Stimulated activated naive CD8-positive, alpha-beta T cell treated with anti-CD3 and anti-CD28 coated beads, Interleukin-15, Interleukin-2, amounts not matched to agents 100 ng/mL and 50 ng/mL, for 24 hours (primary cell): ENCODE data around the gene TREML2.
"Not testable (repeated sequence)": the region's sequence is repeated elsewhere in the genome, so short reads cannot be mapped to it uniquely, and the experiment has no call there.

Experiments
- H3K27ac Mint-ChIP-seq: one replicate; pipeline ENCODE4 v1.8.0; 2021; ENCODE audit warnings: mild to moderate bottlenecking, mixed read lengths
- H3K27me3 Mint-ChIP-seq: one replicate; pipeline ENCODE4 v1.8.0; 2021; ENCODE audit warnings: mixed read lengths
- H3K36me3 Mint-ChIP-seq: one replicate; pipeline ENCODE4 v1.8.0; 2021; ENCODE audit warnings: low read depth, mixed read lengths
- H3K4me1 Mint-ChIP-seq: one replicate; pipeline ENCODE4 v1.8.0; 2021; ENCODE audit warnings: low read depth, mixed read lengths
- H3K4me3 Mint-ChIP-seq: one replicate; pipeline ENCODE4 v1.8.0; 2021; ENCODE audit warnings: mild to moderate bottlenecking, mixed read lengths
- H3K9me3 Mint-ChIP-seq: one replicate; pipeline ENCODE4 v1.8.0; 2021; ENCODE audit warnings: mixed read lengths

Gene TREML2, protein sequence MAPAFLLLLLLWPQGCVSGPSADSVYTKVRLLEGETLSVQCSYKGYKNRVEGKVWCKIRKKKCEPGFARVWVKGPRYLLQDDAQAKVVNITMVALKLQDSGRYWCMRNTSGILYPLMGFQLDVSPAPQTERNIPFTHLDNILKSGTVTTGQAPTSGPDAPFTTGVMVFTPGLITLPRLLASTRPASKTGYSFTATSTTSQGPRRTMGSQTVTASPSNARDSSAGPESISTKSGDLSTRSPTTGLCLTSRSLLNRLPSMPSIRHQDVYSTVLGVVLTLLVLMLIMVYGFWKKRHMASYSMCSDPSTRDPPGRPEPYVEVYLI

DNA sequence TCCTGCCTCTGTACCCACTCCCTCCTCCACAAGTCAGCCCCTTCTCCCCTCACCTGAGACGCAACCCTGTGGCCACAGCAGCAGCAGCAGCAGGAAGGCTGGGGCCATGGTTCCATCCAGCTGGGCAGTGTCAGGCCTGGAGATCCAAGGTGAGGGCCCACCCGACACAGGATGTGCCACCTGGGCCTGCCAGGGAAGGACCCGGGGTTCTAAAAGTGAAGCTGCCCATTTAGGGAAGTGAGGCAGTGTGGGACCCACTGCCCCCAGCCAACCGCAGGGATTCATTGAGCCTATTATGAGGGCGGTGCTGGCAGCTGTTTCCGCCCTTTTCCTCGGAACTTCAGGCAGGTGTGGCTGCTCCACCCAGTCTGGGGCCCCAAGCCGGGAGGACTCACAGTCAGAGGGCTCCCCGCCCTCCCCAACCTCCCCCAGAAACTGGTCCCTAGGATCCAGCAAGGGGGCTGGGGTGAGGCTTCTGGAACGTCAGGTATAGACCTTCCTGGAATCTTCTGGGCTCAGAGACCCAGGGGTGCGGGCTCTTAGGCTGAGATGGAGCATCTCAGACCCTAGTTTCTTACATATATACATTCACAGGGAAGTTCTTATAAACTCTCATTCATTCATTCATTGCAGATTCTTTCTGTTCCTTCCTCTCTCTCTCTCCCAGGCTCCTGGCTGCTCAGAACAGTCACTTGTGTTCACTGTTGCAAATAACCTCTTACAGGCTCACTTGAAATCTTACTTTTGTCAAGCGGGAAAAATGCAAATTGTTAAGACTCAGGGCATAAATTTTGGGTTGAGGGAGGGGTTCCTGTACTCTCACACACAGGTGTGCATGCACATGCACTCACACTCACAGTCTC is at the start of gene TREML2:
Gene TREML2, minus strand, starts transcription at position 249 of the 863 bp plus-strand sequence. Its CDS starts 141 bp downstream, at position 108.
- no peaks in the 10 kb centered on the region for H3K36me3 Mint-ChIP-seq
- H3K27me3 Mint-ChIP-seq: no peaks in the 10 kb centered on the region
- no peaks in the 10 kb centered on the region for H3K9me3 Mint-ChIP-seq
- peak within 1 kb of the TSS; percentile 59 for H3K4me3 Mint-ChIP-seq
- peaks cover 53% of the 10 kb centered on the region for H3K4me1 Mint-ChIP-seq
- H3K27ac Mint-ChIP-seq: peak within 1 kb of the TSS; percentile 89

DNA sequence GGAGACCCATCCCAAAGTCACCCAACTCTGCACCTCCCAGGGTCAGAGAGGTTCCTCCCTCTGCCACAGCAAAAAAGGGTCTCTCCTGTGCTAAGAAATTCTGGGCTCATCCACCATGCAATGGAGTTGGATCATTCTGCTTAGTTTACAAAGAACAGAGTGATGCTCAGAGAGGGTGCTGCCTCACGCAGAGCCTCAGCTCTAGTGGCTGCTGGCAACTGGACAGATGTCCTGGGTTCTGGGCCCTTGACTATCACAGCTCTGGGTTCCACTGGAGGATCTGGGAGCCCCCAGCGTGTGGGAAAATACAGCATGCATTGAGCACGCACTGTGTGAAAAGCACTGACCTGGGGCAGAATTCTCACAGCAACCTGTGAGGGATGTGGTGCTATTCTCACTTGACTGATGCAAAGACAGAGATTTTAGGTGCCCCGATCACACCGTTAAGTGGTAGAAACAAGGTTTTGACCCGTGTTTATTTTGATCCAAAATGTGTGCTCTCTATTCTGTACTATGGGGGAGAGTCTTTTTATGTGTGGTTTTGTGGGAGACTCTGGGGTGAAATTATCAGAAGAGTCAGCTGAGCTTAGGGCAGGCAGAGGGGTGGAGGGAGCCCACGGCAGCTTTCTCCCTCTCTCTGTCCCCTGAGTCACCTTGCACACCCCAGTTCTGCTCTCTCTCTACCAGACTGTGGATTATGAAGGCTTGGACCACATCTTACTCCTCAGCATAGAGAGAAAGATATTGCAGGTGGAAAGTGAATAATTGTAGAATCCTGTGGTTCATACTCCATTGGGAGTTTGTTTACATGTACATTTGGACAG is 47.1 kb upstream of the TREML2 start:
- Mint-ChIP-seq H3K27ac (no peak overlapping the region), H3K27me3 (peaks cover 5% of the 10 kb centered on the region), H3K9me3 (no peaks in the 10 kb centered on the region), H3K36me3 (no peaks in the 10 kb centered on the region), H3K4me1 (peaks cover 12% of the 10 kb centered on the region), H3K4me3 (no peak overlapping the region)

DNA sequence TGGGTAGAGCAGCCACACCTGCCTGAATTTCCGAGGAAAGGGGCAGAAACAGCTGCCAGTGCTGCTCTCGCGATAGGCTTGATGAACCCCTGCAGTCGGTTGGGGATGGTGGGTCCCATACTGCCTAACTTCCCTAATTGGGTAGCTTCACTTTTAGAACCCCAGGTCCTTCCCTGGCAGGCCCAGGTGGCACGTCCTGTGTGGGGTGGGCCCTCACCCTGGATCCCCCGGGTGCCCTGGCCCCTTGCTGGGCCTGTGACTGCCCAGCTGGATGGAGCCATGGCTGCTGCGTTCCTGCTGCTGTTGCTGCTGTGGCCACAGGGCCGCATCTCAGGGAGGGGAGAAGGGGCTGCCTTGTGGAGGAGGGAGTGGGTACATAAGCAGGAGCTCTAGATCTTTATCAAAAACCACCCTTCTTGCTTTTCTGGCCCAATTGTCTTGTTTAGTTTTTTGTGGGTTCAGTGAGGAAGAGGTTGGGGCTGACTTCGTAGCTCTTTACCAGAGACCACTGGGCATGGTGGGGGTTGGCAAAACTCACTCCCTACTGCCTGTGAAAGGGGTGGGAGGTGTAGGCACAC is 46.4 kb upstream of the TREML2 start:
- peaks cover 12% of the 10 kb centered on the region for H3K4me1 Mint-ChIP-seq
- H3K4me3 Mint-ChIP-seq: no peak overlapping the region
- no peaks in the 10 kb centered on the region for H3K36me3 Mint-ChIP-seq
- no peak overlapping the region for H3K27ac Mint-ChIP-seq
- H3K9me3 Mint-ChIP-seq: no peaks in the 10 kb centered on the region
- peaks cover 2% of the 10 kb centered on the region for H3K27me3 Mint-ChIP-seq

DNA sequence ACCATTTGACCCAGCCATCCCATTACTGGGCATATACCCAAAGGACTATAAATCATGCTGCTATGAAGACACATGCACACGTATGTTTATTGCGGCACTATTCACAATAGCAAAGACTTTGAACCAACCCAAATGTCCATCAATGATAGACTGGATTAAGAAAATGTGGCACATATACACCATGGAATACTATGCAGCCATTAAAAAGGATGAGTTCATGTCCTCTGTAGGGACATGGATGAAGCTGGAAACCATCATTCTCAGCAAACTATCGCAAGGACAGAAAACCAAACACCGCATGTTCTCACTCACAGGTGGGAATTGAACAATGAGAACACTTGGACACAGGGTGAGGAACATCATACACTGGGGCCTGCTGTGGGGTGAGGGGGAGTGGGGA is 45.6 kb upstream of the TREML2 start:
- not testable (repeated sequence) for H3K36me3 Mint-ChIP-seq, H3K4me3 Mint-ChIP-seq, H3K9me3 Mint-ChIP-seq, H3K27me3 Mint-ChIP-seq, H3K27ac Mint-ChIP-seq
- peaks cover 12% of the 10 kb centered on the region for H3K4me1 Mint-ChIP-seq

DNA sequence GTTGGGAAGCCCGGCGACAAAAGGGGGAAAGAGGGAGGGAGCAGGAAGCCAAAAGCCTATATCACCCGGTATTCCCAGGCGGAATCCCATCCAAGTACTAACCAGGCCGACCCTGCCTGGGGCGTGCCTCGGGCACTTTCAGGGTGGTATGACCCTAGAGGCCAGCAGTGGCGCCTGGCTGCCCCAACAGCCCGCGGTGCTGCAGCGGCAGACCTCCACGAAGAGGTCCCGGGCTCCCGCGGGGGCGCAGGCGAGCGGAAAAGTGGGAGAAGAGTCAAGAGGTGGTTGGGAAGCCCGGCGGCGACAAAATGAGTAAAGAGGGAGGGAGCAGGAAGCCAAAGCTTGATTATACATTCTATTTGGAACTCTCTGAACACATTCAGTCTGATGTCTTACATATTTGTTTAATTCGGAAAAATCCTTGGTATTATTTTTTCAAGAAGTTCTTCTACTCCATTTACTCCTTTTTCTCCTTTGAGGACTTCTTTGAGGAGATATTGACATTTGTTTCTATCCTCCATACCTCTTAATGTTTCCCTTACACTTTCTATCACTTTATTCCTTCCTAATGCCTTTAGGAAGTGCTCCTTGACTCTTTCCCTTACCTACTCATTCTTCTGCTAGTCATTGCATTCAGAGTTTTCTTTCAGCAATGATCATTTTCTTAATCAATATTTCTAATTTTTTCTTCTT is 38.7 kb upstream of the TREML2 start:
- H3K36me3 Mint-ChIP-seq: no peaks in the 10 kb centered on the region
- no peak overlapping the region for H3K27ac Mint-ChIP-seq
- H3K27me3 Mint-ChIP-seq: peaks cover 24% of the 10 kb centered on the region

DNA sequence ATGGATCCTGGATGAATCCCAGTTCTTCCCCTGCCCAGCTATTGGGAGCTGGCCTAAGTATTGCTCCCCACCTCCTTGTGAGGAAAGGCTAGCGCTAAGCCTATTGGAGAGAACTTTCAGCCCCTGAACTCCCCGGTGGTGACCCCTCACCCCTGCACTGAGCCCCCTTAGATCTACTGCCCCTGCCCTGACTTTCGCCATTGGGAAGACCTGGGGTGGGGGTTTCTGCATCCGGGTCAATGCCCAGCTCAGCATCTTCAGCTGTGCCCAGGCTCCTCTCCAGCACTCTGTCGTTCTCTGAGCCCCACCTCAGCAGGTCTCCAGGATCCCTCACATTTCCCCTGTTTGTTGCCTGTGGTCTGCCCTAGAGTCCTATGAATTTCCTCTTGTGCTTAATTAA is 36.2 kb upstream of the TREML2 start:
- H3K27ac Mint-ChIP-seq: no peak overlapping the region
- no peaks in the 10 kb centered on the region for H3K4me1 Mint-ChIP-seq
- H3K27me3 Mint-ChIP-seq: peaks cover 24% of the 10 kb centered on the region
- no peaks in the 10 kb centered on the region for H3K9me3 Mint-ChIP-seq
- no peak overlapping the region for H3K4me3 Mint-ChIP-seq
- H3K36me3 Mint-ChIP-seq: no peaks in the 10 kb centered on the region

More for the DNA sequence above, 38.7 kb upstream of the TREML2 start:
- H3K9me3 Mint-ChIP-seq: no peaks in the 10 kb centered on the region
- no peak overlapping the region for H3K4me3 Mint-ChIP-seq
- H3K4me1 Mint-ChIP-seq: no peaks in the 10 kb centered on the region

DNA sequence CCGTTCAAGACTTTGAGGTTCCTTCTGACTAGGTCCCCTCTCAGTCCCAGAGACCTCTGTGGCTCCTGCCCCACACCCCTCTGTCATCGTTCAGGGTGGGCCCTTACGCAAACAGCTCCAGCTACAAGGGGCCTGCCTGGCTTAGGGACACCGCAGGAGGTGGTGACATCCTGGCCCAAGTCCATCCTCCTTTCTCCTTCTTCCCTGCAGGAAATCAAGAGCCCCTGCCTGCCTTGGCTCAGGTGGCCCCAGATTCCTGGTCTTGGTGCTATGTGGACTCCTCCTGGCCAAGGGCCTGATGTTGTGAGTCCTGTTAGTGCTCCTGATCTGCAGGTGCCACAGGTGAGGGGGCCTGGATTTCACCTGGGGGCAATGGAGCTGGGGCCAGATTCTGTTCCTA is 35.3 kb upstream of the TREML2 start:
- no peaks in the 10 kb centered on the region for H3K36me3 Mint-ChIP-seq
- no peak overlapping the region for H3K27ac Mint-ChIP-seq
- H3K27me3 Mint-ChIP-seq: peaks cover 24% of the 10 kb centered on the region
- H3K4me1 Mint-ChIP-seq: no peaks in the 10 kb centered on the region
- no peaks in the 10 kb centered on the region for H3K9me3 Mint-ChIP-seq
- H3K4me3 Mint-ChIP-seq: no peak overlapping the region

DNA sequence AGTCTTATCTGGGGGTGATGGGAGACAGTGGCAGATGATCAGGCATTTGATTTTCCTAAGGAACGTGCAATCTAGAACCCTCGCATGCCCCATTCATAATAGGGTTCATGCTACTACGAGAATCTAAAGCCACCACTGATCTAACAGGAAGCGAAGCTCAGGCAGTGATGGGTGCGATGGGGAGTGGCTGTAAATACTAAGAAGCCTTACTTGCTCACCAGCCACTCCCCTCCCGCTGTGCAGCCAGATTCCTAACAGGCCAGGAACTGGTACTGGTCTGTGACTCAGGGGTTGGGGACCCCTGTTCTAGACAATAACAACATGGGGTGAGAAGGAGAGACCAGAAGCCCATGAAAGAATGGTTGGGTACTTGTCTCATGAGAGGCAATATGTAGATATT is 31.7 kb upstream of the TREML2 start:
- Mint-ChIP-seq H3K9me3 (no peaks in the 10 kb centered on the region), H3K36me3 (no peaks in the 10 kb centered on the region), H3K27me3 (peaks cover 6% of the 10 kb centered on the region), H3K27ac (no peak overlapping the region), H3K4me1 (no peaks in the 10 kb centered on the region), H3K4me3 (no peak overlapping the region)

DNA sequence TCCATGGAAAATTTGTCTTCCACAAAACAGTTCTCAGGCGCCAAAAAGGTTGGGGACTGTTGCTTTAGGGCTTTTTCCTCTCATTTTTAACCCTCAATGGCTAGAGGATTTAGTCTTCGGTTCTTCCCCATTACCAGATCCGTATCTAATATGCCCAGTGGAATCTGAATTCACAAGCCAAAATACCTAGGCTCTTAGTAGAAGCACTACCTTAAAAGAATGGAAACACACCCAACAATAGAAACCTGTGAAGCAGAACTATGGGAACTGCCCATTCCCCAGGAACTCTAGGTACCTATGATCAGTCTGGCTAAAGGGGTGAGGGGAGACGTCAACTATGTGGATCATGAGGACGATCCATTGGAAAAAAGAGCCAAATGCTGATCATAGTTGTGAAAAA is 30.3 kb upstream of the TREML2 start:
- no peaks in the 10 kb centered on the region for H3K27me3 Mint-ChIP-seq
- H3K4me1 Mint-ChIP-seq: no peaks in the 10 kb centered on the region
- no peaks in the 10 kb centered on the region for H3K9me3 Mint-ChIP-seq
- H3K4me3 Mint-ChIP-seq: no peak overlapping the region
- H3K27ac Mint-ChIP-seq: no peak overlapping the region
- H3K36me3 Mint-ChIP-seq: no peaks in the 10 kb centered on the region

DNA sequence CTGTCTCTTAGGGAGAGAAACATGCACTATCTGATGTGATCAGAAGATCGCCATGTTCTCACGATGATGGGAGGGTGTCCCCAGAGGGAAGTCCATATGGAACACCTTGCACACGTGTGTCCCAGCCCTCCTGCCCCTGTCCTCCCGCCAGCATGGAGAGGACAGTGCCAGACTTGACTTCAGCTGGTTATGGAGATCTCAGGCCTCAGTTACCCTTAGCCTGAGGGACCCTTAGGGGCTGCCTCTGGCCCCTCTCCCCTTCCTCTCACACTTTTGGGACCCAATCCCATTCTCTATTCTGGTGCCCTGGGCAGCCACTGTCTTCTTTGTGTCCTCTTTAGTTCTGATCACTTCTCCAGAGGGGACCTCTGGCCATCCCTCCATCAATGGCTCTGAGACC is 28.8 kb upstream of the TREML2 start:
- no peaks in the 10 kb centered on the region for H3K27me3 Mint-ChIP-seq
- no peaks in the 10 kb centered on the region for H3K36me3 Mint-ChIP-seq
- H3K4me3 Mint-ChIP-seq: no peak overlapping the region
- H3K9me3 Mint-ChIP-seq: no peaks in the 10 kb centered on the region
- H3K4me1 Mint-ChIP-seq: no peaks in the 10 kb centered on the region
- no peak overlapping the region for H3K27ac Mint-ChIP-seq

DNA sequence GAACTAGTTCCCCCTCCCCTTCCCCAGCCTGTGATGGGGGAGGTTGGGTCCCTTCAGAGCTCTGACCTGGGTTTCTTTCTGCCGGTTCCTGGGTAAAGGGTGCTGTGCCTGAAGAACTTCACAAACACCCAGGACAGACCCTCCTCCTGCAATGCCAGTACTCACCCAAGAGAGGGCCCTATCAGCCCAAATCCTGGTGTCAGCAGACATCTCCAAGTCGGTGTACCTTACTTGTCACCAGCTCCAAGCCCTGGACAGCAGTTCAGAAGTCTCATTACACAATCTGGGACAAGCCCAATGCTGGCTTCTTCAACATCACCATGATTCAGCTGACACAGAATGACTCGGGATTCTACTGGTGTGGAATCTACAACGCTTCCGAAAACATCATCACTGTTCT is 27.7 kb upstream of the TREML2 start:
- Mint-ChIP-seq H3K4me3 (no peak overlapping the region), H3K36me3 (no peaks in the 10 kb centered on the region), H3K9me3 (no peaks in the 10 kb centered on the region), H3K4me1 (no peaks in the 10 kb centered on the region), H3K27ac (no peak overlapping the region), H3K27me3 (no peaks in the 10 kb centered on the region)

DNA sequence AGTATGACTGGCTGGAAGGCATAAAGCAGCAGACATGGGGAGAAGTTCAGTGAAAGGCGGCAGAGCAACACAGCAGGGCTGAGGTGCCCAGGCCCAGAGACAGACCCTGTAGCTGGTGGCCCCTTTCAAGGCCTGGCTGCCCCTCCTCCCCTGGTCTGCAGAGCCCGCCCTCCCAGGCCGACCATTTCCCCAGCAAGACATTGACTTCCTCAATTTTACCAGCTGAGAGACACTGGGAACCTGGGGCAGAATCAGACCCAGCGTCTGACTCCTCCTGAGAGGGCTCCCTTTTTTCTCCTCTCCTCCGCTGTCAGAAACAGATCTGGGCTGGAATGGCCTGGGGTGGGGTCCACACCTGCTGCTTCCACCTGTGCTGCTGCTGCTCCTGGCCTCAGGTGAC is 27.1 kb upstream of the TREML2 start, which contains the start of gene TREML4:
Gene TREML4, plus strand, starts transcription at position 254 of the 400 bp plus-strand sequence. Its CDS starts 79 bp downstream, at position 333.
- Mint-ChIP-seq H3K27ac (peak within 1 kb of the TSS; percentile 2), H3K36me3 (no peaks in the 10 kb centered on the region), H3K9me3 (no peaks in the 10 kb centered on the region), H3K27me3 (no peaks in the 10 kb centered on the region), H3K4me3 (no peak within 1 kb of the TSS), H3K4me1 (no peaks in the 10 kb centered on the region)

DNA sequence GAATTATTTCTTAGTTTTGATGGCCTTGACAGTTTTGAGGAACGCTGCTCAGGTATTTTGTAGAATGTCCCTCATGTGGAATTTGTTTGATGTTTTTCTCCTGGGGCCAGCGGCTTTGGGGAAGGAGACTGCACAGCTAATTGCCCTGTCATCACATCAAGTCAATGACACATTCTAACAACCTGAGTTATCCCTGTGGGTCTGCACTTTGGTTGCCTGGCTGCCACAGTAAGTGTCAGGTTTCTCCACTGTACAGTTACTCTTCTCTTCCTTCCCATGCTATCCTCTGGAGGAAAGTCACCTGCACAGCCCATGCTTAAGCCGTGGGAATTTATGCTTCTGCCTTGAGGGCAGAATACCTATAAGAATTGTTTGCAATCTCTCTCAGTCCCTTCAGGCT is 25.8 kb upstream of the TREML2 start:
- Mint-ChIP-seq H3K9me3 (no peaks in the 10 kb centered on the region), H3K36me3 (no peaks in the 10 kb centered on the region), H3K27me3 (no peaks in the 10 kb centered on the region), H3K4me1 (no peaks in the 10 kb centered on the region), H3K4me3 (no peak overlapping the region), H3K27ac (no peak overlapping the region)

DNA sequence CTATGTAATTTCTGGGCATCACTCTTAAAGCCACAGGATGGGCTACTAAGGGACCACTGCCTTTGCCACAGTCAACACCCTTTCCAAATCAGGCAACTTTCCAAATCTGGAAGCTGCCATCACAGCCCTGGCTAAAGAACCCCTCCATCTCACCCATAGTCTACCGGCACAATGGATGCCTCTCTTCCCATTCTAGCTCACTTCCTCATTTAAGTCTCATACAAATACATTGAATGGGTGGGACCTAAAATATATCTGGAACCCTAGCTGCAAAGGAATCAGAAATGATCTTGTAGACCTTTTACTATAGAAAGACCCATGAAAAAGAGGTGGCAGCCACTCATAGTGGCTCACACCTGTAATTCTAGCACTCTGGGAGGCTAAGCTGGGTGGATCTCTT is 23.9 kb upstream of the TREML2 start:
- no peak overlapping the region for H3K27ac Mint-ChIP-seq
- no peaks in the 10 kb centered on the region for H3K9me3 Mint-ChIP-seq
- no peaks in the 10 kb centered on the region for H3K36me3 Mint-ChIP-seq
- H3K4me3 Mint-ChIP-seq: no peak overlapping the region
- no peaks in the 10 kb centered on the region for H3K4me1 Mint-ChIP-seq
- no peaks in the 10 kb centered on the region for H3K27me3 Mint-ChIP-seq
